ENCODE measurements around the gene CDH23.

The CDH23 gene

DNA sequence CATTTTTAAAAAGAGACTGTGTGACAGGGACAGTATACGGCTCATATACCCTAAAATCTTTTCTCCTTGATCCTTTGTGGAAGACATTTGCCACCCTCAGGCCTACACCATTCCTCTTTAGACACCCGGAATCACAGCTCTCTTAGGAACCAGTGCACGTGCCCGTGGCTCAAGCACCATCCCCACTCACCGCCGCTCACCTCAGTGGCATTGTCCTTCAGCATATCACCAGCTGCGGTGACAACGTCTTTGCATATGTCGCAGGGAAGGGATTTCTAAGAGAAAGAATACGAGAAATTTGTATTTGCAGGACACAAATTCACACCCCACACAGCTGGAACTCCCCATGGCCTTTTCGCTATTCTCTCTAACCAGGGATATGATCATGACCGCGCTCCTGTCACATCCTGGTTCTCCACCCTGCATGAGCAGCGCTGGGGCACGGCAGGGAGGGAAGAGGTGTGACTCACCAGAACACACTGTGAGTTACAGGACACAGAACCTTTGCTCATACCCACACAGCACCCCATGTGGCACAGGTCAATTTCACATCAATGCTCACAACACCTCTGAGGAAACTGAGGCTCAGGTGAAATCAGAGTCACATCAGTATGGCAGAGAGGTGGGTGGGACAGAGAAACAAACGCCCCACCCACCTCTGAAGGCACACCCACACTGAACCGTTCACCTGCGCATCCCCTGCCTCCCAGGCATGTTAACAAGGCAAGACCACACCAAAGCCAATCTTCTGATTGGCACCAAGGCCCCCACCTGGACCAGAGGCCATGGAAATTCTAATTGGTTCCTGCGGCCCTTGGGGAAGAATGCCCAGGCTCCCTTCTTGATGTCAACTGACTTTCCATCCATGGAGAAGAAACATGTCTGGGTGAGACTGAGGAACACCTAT is 435.2 kb downstream of the CDH23 start:
- DNase-seq, result no peak

DNA sequence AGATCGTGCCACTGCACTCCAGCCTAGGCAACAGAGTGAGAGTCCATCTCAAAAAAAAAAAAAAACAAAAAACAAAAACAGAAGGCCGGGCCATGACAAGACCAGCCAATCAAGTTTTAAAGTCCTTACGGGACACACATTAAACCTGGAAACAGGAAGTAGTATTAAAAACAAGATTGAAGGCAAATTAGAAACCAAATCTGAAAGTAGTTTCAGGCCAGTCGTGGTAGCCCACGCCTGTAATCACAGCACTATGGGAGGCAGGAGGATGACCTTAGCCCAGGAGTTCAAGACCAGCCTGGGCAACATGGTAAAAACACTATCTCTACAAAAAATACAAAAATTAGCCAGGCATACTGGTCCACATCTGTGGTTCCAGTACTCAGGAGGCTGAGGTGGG is 436.2 kb downstream of the CDH23 start:
- no peak for DNase-seq

DNA sequence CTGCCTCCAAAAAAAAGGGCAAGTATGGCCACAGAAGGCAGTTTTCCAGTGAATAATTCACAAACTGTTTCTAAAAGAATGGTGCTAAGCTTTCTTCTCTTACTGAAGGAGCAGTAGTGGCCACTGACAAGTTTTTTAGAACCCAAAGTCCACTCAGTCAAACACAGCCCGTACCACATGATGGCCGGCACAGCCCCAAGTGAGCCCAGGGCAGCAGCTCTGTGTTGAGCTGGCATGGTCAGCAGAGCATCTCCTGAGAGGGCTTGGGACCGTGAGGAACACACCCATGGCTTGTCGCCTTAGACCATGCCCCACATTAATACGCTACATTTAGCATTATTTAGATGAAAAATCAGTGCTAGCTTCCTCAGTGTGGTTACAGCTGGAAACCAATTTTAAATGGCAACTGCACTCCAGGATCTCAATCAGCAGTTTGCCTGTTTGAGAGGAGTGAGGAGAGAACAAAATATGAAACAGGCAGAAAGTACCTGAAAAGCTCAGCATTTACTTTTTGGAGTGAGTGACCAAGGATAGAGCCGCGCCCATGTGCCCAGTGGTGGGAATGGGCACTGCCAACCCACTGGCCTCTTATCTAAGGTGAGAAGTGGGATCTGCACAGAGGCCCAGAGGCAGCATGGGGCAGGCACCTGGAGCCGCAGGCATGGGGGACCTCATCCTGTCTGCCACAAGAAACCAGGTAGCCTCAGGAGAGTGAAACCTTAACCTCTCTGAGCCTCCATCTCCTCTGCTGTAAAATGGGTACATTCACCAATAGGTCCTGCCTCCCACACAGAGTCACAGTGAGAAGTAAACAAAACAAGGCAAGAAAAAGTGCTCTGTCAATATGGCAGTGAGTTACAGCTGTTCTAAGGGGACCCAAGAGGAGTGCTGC is 437.0 kb downstream of the CDH23 start:
- DNase-seq, result no peak

DNA sequence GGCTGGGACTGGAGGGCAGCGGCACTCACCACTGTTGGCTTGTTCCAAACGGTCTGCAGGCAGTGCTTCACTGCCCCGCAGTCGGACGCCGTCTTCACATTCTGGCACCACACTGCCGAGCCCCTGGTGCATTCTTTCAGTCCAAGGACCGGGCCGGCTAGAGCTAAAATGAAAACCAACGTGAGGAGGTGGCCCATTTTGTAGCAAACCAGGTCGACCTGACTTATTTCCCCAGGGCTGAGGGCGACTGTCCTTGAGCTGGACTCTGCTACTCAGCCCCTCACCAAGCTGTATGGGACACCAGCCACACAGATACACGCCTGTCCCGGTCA is 437.6 kb downstream of the CDH23 start:
- no peak for DNase-seq

DNA sequence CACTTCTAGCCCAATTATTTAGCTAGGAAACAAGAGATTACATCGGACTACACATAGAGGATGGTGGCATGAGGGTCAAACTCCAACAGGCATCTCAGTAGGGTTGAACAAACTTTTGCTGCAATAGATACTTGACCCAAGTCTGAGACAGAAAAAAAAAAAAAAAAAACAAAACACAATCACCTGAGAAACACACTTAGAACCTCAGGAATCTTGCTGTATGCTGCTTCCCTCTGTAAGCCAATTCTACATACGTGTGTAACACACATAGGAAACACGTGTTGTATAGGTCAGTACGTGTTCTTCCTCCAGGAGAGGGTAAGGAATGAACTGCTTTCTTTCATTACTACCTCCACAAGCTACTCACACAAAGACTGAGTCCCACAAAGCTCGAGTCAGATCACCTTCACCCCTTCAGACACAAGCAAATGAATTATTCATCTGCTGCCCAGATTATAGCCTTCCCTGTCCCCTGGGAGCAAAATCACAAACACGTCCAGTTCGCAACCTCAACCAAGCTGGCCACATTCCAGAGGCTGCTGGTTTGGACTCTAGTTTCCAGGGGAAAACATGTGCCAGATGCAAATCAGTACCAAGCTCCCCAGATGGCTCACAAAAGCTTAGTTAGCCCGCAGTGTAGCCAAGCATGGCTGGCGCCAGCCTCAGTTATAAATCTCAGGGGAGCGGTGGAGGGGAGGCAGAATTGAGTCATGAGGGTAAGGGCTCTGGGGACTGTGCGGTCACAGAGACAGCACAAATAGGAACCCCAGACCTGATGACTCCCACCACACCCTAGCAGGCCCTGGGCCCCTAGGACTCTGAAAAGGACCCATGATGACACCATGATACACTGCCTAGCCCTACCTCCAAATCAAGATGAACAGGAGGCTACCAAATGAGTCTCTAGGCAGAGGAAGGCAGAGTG is 439.2 kb downstream of the CDH23 start:
- DNase-seq, result no peak

DNA sequence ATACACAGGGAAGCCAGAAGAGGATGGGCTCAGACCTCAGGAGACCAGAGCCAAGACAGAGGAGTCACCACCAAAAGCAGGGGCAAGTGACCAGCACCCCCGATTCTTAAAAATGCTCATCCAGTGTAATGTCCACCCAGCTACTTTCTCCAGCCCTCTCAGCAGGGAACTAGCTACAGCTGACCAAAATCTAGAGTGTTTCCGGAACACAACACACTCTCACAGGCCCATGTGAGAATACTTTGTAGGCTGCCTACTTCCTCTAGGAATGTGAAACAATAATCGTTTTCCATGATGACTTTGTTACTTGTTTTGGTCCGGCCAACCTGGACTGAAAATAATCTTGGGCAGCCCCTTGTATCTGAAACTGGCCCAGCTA is 439.9 kb downstream of the CDH23 start:
- no peak for DNase-seq

DNA sequence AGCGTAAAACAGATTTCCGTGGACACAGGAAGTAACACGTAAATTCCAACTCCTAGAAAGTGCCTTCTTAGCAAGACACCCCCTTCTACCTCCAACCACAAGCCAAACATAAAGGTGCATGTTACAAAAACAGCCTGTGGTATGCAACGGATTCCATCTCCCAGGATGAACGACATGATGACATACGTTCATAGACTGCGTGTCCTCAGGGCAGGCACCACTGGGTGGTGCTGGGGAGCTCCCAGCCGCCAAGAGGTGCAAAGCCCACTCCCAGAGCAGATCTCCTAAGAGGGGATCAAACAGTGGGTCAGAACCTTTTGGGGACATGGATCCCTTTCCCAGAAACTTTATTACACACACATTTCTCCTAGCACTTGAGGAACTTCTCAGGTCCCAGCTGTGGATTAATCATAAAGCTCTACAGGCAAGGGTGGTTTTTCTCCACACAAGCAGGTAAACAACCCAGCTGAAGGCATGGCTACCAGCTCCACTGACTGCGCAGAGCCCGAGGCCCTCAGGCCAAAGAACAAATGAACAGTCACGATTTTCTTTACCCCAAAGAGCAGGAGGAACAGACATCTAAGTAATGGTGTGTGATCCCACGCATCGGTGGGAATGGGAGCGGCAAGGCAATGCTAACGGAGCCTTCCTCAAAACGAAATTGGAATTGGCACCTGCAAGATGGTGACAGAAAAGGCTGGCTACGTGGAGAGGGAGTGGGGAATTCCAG is 440.5 kb downstream of the CDH23 start:
- DNase-seq, result peak; percentile 15 to 37

DNA sequence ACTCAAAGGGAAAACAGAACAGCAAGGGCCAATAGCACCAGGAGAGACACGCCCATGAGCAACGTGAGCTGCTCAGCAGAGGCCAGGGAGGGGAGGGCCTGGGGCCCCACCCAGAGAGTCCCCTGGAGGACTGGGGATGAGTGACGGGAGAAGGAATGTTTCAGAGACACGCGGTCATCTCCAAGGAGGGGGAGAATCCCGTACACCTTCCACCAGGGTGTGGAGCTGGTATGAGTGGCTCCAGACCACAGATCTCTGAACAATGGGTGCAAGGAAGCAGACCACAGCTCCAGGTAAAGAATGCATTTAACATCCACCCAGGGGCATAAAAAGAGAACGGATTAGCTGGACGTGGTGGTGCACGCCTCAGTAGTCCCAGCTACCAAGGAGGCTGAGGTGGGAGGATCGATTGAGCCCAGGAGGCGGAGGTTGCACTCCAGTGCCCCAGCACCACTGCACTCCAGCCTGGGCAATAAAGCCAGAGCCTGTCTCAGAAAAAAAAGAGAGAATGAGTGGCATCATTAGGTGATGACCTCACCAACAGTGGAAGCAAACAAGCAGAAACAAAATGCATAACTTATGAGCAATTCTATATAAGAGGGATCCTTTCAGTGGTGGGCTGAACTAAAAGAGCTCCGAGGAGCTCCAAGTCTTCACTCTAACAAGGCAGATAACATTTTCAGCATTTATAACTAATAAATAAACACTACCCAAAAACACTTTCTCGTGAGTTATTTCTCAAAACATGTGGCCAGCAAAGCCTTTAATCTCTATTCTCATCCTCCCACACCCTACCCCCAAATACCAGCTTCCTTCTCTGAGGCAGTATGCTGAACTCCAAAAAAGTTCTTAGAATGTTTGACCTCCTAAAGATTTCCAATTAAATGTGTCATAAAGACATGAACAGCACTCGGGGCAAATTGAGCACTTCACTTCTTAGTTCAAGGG is 441.8 kb downstream of the CDH23 start:
- DNase-seq, result no peak

DNA sequence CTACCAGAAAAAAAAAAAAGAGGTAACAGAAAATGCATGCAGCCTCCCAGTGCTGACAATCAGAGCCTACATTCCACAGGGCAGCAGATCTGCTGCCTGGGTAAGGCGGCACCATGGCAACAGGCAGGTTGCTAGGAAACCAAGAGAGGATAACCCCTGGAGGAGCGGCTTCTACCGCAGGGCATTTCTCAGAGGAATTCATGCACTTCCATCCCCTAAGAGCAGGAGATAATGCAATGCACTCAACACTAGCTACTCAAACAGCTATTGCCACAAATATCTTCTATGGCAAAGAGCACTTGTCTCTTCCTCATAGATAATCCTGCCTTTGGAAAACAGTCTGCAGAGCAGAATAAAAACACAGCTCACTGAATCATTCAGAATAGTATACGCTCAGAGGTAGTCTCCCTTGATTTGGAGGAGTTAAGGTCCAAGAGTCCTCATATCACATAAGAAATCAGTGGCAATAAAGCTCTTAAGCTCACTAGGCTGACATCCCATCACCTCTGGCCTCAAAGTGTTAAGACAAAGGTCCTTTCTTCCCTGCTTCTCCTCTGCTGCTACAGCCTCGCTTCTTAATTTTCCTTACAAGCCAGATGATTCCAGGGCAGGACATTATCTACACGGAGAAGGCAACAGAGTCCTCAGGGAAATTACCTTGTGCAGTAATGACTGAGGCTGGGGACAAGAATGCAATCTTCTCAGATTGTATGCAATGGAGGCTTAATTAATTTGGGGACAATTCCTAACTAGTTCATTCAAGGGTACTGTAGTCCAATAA is 443.6 kb downstream of the CDH23 start:
- no peak for DNase-seq

DNA sequence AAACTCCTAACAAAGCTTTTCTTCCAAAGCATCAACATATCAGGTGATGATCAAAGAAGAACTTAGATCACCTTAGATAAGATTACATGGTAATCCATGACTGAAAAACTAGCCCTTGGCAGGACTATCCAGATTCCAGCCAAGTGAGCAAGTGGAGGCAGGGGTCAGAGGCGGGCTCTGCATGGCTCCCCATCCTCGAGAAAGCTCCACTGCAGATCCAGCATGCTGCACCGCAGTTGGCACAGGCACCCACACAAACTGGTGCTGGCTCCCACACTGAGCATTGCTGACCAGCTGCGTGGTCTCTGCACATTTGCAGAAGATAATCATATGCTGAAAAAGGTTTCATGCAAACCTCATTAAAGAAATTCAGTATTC is 444.2 kb downstream of the CDH23 start:
- no peak for DNase-seq

DNA sequence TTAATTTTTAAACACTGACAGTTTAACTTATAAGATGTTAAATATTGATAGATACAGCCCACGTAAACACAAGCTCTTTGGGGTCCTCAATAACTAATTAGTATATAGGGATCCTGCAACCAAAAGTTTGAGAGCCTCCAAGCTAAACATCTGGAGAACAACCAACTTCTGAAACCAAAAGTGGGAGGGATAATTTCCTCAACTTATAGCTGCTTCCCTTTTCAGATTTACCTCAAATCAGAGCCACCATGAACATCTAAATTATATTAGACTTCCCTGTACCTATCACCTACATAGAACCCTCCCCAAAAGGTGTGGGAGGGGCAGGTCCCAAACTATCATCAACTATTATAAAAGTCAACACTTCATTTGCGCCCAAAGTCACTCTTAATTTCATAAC is 445.7 kb downstream of the CDH23 start:
- no peak for DNase-seq

DNA sequence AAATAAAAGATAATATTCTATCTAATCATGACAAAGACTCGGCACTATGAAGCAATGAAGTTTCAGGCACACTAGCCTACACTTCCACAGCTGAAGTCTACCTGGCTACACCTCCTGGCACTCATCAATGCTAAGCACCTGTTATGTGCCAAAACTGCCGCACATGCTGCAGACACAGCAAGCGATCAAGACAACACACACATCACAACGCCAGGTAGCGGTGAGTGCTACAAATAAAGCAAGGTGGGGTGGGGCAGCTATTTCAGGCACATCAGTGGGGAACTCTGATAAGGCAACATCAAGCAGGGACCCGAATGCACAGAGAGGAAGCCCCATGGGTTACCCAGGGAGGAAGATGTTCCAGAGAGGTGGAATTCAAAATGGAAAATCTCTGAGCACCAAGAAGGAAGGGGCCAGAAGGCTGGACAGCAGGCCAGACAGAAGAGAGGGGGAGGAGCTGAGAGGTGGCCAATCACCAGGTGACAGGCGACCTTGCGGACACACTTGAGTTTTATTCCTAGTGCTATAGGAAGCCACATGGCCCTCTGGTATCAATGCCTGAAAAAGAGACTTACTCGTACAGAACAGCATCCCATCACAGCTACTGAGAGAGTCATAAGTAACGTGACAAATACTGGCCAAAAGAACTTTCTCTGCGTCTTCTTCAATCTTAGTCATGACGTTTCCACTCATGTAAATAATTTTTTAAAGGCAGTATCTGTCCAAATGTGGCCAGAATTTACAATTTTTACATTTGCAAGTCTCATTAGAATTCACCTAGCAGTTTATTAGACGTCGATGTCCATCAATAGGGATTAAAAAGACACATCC is 446.4 kb downstream of the CDH23 start:
- DNase-seq, result no peak

DNA sequence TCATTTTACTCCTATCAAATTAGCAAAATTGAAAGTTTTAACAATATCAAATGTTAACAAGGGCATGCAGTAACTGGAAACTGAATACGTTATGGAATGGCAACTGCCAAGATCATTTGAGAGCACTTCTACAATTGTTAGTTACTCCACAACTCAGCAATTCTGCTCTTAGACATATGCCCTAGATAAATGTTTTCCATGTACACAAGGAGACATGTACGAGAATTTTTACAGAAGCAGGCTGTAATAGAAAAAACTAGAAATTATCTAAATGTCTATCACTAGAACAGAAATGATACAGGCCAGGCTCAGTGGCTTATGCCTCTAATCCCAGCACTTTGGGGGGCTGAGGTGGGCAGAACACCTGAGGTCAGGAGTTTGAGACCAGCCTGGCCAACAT is 447.4 kb downstream of the CDH23 start:
- DNase-seq, result no peak

DNA sequence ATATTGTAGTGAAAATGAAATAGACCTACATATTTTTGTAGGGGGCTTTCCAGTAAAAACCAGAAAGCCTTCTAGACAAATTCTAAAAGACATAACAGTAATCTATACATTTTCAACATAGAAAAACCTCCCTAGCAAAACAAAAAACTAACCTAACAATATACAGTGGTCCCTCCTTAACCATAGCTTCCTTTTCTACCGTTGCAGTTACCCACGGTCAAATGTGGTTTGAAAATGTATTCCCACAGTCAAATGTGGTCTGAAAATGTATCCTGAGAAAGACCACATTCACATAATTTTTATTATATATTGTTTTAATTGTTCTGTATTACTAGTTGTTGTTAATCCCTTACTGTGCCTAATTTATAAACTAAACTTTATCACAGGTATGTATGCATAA is 448.0 kb downstream of the CDH23 start:
- DNase-seq, result no peak

DNA sequence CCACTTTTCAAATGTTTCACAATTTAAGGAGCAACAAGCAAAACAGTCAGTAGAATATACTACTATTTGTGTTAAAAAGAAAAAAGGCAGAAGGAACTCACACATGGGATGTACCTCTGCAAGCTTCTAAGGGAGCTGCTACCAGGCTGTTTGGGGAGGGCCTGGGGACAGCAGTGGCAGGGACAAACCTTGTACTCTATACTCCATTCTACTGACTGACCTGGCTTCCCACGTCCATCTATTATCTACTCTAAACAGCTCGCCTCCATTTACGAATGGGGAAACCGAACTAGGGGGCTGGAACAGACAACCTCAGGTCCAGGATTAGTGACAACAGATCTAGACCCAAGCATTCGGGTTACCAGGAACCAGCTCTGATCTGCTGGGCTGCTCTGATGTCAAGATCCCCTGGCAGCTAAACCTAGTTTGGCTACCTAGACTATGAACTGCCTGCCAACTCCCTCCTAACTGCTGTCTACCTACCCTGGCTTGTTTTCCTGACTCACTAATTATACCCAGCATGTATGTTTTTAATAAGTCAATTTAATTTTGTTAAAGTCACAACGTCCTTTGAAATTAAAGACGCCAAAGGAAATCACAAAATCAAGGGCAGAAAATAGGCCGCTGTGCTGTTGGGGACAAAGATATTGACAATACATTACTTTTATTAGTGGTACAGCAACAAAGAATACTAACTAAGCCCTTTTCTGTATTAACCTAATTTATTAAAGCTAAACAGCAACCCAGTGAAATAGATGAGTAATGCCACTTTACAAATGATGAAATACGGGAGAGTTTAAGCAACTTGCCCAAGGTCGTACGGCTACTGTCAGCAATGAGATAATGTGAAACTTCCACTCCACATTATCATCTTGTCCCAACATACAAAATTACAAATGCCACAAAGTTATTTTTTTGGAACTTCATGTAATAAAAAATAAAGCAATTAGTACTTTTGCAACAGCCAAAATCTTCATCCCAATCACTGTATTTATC is 449.0 kb downstream of the CDH23 start:
- no peak for DNase-seq

DNA sequence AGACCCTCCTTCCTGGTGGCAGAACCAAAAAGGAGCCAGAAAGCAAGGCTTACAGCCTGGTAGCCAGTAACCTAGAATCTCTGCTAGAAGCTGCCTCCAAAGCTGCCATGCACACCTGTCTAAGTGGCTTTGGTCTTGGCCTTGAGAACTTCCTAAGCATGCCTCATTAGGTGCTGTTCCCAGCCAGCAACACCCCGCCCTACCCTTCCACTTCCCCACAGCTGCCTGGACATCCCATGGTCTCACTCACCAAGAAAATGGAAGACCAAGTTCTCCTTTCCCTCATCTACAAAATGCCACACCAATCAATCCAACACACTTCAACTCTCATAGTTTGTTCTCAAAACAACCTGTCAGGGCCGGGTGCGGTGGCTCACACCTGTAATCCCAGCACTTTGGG is 450.1 kb downstream of the CDH23 start:
- DNase-seq, result no peak

DNA sequence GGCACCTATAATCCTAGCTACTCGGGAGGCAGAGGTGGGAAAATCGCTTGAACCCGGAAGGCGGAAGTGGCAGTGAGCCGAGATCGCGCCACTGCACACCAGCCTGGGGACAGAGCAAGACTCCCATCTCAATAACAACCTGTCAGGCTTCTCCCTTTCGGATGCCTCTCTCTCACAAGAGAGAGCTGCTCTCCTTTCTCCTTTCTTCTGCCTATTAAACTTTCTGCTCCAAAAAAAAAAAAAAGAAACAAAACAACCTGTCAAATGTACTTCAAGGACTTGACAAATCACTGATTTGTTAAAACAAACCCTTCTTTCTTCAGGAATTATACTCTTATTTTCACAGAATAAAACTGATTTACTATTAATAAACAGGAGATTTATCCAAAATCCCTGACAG is 450.7 kb downstream of the CDH23 start:
- DNase-seq, result no peak
